Upper lobe of right lung (tissue), 1 donor: ENCODE data around the gene DCAKD. TPM values are rescaled to one million over a fixed set of nuclear protein-coding genes. Genes with fewer than 3 reads are reported as not detected.

Experiments
- ATAC-seq: fragments of 200-7000 bp; cut with Tn5 transposase; one replicate; pipeline ENCODE4 v1.9.1; 2020; ENCODE audit warnings: mild to moderate bottlenecking, moderate library complexity
- DNase-seq: peaks from one replicate; pipeline ENCODE4 v3.0.0-alpha.2; 2020
- H3K27ac ChIP-seq: fragments of 200-600 bp; one replicate; pipeline ENCODE4 v1.8.0; 2022
- H3K27me3 ChIP-seq: fragments of 200-600 bp; one replicate; pipeline ENCODE4 v1.8.0; 2022; ENCODE audit warnings: mild to moderate bottlenecking
- H3K36me3 ChIP-seq: fragments of 200-600 bp; one replicate; pipeline ENCODE4 v1.8.0; 2022
- H3K4me1 ChIP-seq: fragments of 200-600 bp; one replicate; pipeline ENCODE4 v1.8.0; 2022
- H3K4me3 ChIP-seq: fragments of 200-600 bp; one replicate; pipeline ENCODE4 v1.8.0; 2022; ENCODE audit warnings: mild to moderate bottlenecking
- H3K9me3 ChIP-seq: fragments of 200-600 bp; one replicate; pipeline ENCODE4 v1.8.0; 2022
- intact Hi-C: fragments of 100-400 bp; cut with DNase I; formaldehyde crosslinking; loops from one replicate; pipeline ENCODE4 v1.11.0; 2022
- total RNA-seq: library from RNA; stranded (reverse); fragmentation: NEBNext Ultra II Directional; extraction: Animal tissue kit (Norgen Biotek cat#: 25700); gene quantifications from one replicate; pipeline ENCODE4 v1.2.1, GENCODE V29; 2021
- TF ChIP-seq, protein P1 (sequence below): fragments of 200-600 bp; IDR thresholded peaks from one replicate; pipeline ENCODE4 v1.8.0; 2022; ENCODE audit warnings: antibody characterized with exemption
- donor health status: DM: no; HTN: yes; CAD: no; lungs with severe emphysema.

Gene DCAKD
- total RNA-seq, 1 donor from 2014 or later: 21.8 TPM

- TF ChIP-seq, protein P1, sequence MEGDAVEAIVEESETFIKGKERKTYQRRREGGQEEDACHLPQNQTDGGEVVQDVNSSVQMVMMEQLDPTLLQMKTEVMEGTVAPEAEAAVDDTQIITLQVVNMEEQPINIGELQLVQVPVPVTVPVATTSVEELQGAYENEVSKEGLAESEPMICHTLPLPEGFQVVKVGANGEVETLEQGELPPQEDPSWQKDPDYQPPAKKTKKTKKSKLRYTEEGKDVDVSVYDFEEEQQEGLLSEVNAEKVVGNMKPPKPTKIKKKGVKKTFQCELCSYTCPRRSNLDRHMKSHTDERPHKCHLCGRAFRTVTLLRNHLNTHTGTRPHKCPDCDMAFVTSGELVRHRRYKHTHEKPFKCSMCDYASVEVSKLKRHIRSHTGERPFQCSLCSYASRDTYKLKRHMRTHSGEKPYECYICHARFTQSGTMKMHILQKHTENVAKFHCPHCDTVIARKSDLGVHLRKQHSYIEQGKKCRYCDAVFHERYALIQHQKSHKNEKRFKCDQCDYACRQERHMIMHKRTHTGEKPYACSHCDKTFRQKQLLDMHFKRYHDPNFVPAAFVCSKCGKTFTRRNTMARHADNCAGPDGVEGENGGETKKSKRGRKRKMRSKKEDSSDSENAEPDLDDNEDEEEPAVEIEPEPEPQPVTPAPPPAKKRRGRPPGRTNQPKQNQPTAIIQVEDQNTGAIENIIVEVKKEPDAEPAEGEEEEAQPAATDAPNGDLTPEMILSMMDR: no peak
- Histone ChIP-seq H3K36me3 (peaks cover 45% of the 10 kb centered on the region), H3K27ac (no peak overlapping the region), H3K27me3 (no peaks in the 10 kb centered on the region), H3K4me1 (no peaks in the 10 kb centered on the region), H3K9me3 (no peaks in the 10 kb centered on the region), H3K4me3 (no peak overlapping the region)
- DNase-seq: no peak
- intact Hi-C loops: no loop called here
- ATAC-seq: no peak
These were observed 22.3 kb downstream of the DCAKD start for GRCh38 chr17:45029096-45029495.

DNA sequence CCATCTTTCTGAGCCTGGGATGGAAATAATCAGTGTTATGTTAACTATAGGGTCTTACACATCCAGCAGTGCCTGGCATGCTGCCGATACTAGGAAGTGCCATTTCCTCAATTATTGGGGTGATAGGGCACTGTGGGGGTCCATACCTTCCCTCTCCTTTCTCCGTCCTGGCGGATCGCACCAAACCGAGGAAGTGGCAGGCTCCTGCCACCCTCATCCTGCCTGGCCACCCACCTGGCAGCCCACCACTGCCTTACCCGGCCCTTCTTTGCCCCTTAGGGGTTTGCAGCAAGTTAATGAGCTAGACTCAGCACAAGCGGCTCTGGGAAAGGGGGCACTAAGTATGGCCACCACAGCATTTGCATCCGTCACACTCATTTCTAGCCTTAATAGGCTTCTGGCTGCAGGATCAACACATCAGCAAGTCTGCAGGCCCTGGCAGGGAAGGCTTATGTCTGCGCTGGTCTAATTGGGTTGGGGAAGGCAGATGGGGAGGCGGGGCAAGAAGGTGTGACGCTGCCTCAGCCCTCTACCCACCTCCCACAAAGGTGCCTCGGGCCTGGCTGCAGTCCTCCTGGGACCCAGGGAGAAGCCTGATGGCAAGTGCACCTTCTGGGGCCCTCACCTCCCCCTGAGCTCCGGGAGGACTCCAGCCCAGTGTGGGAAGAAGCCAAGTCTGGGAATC is 28.6 kb downstream of the DCAKD start:
- Histone ChIP-seq H3K4me1 (peaks cover 20% of the 10 kb centered on the region), H3K27ac (no peak overlapping the region), H3K27me3 (peaks cover 9% of the 10 kb centered on the region), H3K4me3 (no peak overlapping the region), H3K9me3 (no peaks in the 10 kb centered on the region), H3K36me3 (no peaks in the 10 kb centered on the region)
- no peak for ATAC-seq
- intact Hi-C loops: loop anchor here (5.0 kb wide), 1 partner anchor 105 kb away; the partner anchor contains the start of gene GFAP
- TF ChIP-seq, protein P1: no peak
- no peak for DNase-seq

GRCh38 chr17:45022288-45022648 is 29.2 kb downstream of the DCAKD start:
- intact Hi-C loops: loop anchor here (5.0 kb wide), 1 partner anchor 105 kb away; the partner anchor contains the start of gene GFAP
- Histone ChIP-seq H3K27me3 (peaks cover 9% of the 10 kb centered on the region), H3K4me3 (no peak overlapping the region), H3K9me3 (no peaks in the 10 kb centered on the region), H3K4me1 (peaks cover 20% of the 10 kb centered on the region), H3K27ac (no peak overlapping the region), H3K36me3 (no peaks in the 10 kb centered on the region)
- TF ChIP-seq, protein P1: no peak
- no peak for DNase-seq
- no peak for ATAC-seq

- Histone ChIP-seq H3K4me3 (peak overlapping the region; percentile 46), H3K36me3 (no peaks in the 10 kb centered on the region), H3K27me3 (peaks cover 9% of the 10 kb centered on the region), H3K4me1 (peaks cover 20% of the 10 kb centered on the region), H3K9me3 (no peaks in the 10 kb centered on the region), H3K27ac (peak overlapping the region; percentile 53)
- TF ChIP-seq, protein P1: peak; percentile 88
- intact Hi-C loops: loop anchor here (5.0 kb wide), 1 partner anchor 104 kb away; the partner anchor contains the start of gene GFAP
- peak; percentile 91 for ATAC-seq
- peak; percentile 87 for DNase-seq
These were observed 29.7 kb downstream of the DCAKD start for GRCh38 chr17:45021607-45022287.

DNA sequence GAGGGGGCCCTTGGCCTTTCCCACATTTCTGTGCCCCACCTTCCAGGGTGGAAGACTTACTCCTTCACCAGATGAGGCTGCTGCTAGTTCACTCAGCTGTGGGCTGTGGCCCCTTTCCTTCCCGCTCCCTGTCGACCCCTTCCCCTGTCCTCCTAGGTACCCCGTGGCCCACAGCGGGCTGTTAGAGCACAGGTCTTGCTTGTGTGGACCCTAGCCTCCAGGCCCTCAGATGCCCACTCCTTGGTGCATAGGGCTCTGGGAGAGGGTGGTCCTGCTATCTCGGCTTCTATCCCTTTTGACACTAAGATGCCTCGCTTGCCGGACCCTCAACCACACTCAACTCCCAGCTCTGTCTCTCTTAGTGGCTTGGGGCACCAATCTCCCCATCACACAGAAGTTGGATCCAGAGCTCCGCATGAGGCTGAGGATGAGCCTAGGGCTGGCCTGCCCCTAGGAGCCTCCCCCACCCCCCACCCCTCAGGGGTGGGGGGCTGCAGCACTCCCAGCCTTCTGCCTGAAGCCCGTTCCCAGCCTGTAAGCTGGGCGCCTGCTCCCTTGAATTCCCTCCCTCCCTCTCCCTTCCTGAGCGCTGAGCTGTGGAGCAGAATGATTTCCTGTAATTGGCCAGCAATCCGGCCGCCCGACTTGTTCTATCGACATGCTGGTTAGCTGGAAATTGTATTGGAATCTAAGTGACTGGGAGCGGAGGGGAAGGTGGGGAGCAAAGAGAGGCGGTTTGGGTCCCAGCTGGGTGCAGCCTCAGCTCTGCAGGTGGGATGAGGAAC is 30.9 kb downstream of the DCAKD start:
- ATAC-seq (no peak), DNase-seq (no peak)
- no peak overlapping the region for H3K27ac ChIP-seq
- TF ChIP-seq, protein P1: no peak
- no peaks in the 10 kb centered on the region for H3K9me3 ChIP-seq
- H3K36me3 ChIP-seq: no peaks in the 10 kb centered on the region
- H3K27me3 ChIP-seq: peaks cover 9% of the 10 kb centered on the region
- H3K4me3 ChIP-seq: no peak overlapping the region
- H3K4me1 ChIP-seq: peaks cover 20% of the 10 kb centered on the region
- intact Hi-C loops: loop anchor here (5.0 kb wide), 1 partner anchor 103 kb away; the partner anchor contains the start of gene GFAP
